NCI-H146 (cell line): ENCODE measurements around the gene NXPH2.

Source experiments
- DNase-seq: peaks from one replicate; lab custom pipeline; 2025; lab: John Stamatoyannopoulos, UW

NXPH2 gene

DNA sequence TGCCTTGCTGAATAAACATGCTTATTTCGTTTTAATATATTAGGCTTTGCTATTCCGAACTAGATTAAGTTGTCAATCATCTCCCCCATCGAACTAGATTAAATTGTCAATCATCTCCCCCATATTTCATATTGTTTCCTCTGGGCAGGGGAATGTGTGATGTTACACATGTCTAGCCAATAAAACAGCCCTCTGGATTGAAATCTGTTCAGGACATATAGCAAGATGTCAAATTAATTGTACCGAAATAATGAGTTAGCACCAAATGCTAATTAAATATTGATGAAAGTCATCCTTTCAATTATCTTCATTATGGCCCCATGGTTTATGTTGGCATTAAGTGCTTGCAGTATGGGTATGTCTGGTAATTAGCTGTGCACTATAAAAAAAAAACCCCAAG lies 143.1 kb downstream of the NXPH2 start:
- DNase-seq = no peak

DNA sequence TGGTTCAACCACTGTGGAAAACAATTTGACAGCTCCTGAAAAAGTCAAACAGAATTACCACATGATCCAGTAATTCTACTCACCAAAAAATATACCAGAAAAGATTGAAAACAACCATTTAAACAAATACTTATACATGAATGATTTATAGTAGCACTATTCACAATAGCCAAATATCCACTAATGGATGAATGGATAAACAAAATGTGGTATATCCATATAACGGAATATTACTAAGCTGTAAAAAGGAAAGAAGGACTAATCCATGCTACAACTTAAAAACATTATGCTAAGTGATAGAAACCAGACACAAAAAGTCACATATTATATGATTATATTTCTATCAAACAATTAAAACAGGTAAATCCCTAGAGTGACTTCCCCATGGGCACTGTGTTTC lies 147.1 kb downstream of the NXPH2 start:
- no peak for DNase-seq

DNA sequence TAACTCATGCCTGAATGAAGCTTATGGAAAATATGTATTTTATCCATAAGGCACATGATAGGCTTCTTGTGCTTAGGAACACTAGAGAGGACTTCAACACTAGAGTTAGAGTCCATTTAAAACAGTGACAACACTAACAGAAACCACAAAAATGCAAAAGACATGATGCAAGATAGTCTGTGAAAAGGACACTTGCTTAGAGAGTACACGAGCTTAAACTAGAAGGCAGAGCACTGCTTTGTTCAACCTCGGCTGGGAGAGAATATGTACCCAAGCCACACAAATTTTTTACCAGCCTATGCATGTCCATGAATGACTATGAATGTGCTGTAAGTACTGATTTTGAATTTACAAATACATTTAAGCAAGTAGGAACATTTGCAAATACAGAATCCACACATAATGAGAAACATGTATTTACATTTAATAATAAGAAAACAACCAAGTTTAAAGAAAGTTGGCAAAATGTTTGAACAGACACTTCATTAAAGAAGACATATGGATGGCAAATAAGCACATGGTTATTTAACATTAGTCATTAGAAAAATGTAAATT lies 148.0 kb downstream of the NXPH2 start:
- DNase-seq = no peak

DNA sequence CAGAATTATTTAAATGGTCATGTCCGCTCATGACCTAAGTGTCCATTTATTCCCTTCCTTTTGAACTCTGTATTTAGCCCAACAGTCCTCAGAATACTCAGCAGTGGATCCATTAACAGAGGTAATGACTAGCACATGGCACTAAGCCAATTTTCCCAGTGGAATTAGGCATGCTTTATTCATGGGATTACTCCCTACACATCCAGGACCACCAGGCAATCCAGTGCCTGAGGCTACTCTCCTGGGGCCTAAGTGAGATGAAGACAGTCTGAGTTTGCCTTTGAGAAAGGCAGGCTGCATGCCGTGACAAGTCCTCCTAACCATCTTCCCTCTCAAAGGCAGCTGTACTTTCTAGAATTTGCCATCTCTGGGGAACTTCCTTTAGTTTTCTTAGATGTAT lies 150.0 kb downstream of the NXPH2 start:
- peak; percentile 88 for DNase-seq

DNA sequence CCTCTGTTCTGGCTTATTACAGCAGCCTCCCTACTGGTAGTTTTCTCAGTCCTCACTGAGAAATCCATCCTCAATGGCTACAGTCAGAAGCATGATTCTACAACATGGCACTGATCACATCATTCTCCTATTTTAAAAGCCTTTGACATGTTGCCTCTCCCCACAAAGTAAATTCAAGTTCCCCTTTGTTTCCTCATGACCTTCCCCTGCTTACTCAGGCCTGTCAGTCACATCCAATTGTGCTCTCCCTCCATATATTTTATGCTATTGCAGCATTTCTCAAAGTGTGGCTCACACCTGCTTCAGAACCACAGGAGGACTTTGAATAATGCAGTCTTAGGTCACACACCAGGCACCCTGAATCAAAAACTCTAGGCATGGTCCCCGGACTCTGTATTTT lies 154.0 kb downstream of the NXPH2 start:
- no peak for DNase-seq

DNA sequence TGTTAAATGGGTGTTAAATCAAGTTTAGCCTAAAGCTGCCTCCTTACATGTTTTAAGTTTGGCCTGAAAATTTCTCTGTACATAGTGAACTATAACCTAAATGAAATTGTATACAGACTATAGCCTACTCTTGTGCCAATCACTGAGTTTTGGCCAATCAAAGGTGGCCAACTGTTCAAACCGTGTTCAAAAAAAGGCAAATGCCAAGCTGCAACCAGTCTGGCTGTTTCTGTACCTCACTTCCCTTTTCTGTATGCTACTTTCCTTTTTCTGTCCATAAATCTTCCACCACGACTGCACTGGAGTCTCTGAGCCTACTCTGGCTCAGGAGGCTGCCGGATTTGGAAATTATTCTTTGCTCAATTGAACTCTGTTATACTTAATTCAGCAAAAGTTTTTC lies 157.6 kb downstream of the NXPH2 start:
- DNase-seq = no peak

DNA sequence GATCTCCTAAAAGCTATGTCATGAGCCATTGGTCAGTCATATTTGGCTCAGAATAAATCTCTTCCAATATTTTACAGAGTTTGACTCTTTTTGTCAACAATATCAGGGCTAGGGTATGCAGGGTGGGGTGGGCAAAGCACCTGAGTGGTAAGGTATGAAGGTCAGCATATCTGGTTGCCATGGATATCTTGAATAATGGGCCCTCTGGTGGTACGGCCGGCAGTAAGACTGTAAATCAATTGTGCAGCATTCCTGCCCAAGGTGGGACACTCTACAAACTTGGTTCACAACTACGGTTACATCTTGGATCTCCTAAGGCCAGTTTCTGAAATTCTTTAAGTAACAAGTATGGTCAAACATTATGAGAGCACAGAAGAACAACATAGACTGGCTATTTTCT lies 159.1 kb downstream of the NXPH2 start:
- DNase-seq = peak; percentile 14

DNA sequence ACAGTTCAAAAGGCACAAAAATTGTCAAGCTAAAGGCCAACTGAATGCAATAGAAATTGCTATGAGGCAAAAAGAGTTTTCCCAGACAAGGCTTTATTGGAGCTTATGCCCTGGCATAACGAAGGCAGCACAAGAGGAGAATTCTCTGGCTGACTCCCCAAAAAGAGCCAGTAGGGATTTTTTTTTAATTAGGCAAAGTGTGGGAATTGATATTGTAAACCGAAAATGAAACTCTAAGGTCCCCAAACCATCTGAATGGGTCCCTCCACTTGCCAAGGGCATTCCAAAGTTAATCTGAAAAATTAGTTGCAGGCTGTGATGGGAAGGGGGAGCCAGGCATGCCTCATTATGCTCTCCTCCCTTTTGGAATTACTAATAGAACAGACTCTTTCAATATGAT lies 159.8 kb downstream of the NXPH2 start:
- DNase-seq = no peak
